Panc1 (cell line): Measurements from ENCODE around the gene UBASH3A. TPM values are rescaled to one million over a fixed set of nuclear protein-coding genes. Genes with fewer than 3 reads are reported as not detected.

ENCODE experiments used
- ATAC-seq: fragments of 200-7000 bp; cut with Tn5 transposase; 2 replicates; pipeline ENCODE4 v1.9.1; 2020; ENCODE audit warnings: mild to moderate bottlenecking, moderate library complexity
- BruUV-seq: library from RNA; stranded (reverse); fragments of 400-500 nt; replicated peaks from 2 replicates; lab custom pipeline; 2021; lab: Mats Ljungman, UMichigan
- CTCF ChIA-PET: fragments of 300-600 bp; sonication (Branson Sonifier 250); formaldehyde crosslinking; loops from one replicate; lab custom pipeline; 2022; ENCODE audit warnings: antibody characterized with exemption; lab: Charles Lee
- POLR2A ChIA-PET: fragments of 300-600 bp; sonication (Branson Sonifier 250); formaldehyde crosslinking; loops from one replicate; lab custom pipeline; 2022; ENCODE audit warnings: antibody characterized with exemption; lab: Charles Lee
- DNase-seq: peaks from one replicate; pipeline ENCODE4 v3.0.0-alpha.2; 2010; ENCODE audit warnings: low read depth, low spot score
- H3K27ac ChIP-seq: 2 replicates; pipeline ENCODE4 v1.5.1; 2011; ENCODE audit warnings: mild to moderate bottlenecking, low read length, inconsistent platforms
- H3K27me3 ChIP-seq: fragments of 200-500 bp; sonication (Bioruptor generic); 2 replicates; pipeline ENCODE4 v1.6.0; 2014; ENCODE audit warnings: low read length, inconsistent platforms; ENCODE audit not compliant: control insufficient read depth, insufficient read depth
- H3K36me3 ChIP-seq: fragments of 200-500 bp; sonication (Bioruptor generic); 2 replicates; pipeline ENCODE4 v1.5.1; 2014; ENCODE audit warnings: inconsistent platforms, mild to moderate bottlenecking, low read length, moderate library complexity; ENCODE audit not compliant: control insufficient read depth, insufficient read depth
- H3K4me1 ChIP-seq: 2 replicates; pipeline ENCODE4 v1.5.1; 2011; ENCODE audit warnings: inconsistent platforms, mild to moderate bottlenecking, low read length, moderate library complexity; ENCODE audit not compliant: control insufficient read depth, insufficient read depth
- H3K4me3 ChIP-seq, 2 experiments: 2 replicates each; pipeline ENCODE4 v1.5.1; 2011 to 2012; ENCODE audit warnings: low read depth in 2 of 2, low read length in 2 of 2, mild to moderate bottlenecking in 2 of 2, inconsistent platforms in 1 of 2, moderate library complexity in 1 of 2
- H3K9me3 ChIP-seq: fragments of 200-500 bp; sonication (Bioruptor generic); 2 replicates; pipeline ENCODE4 v1.5.1; 2014; ENCODE audit warnings: low read depth, mild to moderate bottlenecking, inconsistent platforms, low read length, moderate library complexity; ENCODE audit not compliant: control insufficient read depth, insufficient read depth
- CTCF ChIP-seq: fragments of 450-650 bp; IDR thresholded peaks from 2 replicates; pipeline ENCODE4 v1.5.1; 2017; ENCODE audit warnings: mild to moderate bottlenecking
- POLR2AphosphoS5 ChIP-seq: IDR thresholded peaks from 2 replicates; pipeline ENCODE4 v1.6.1; 2012; ENCODE audit warnings: mild to moderate bottlenecking, low read depth, low read length, moderate library complexity
- REST ChIP-seq, 2 experiments: IDR thresholded peaks; 2 replicates each; pipeline ENCODE4 v1.6.1; 2011 to 2012; ENCODE audit warnings: low read depth in 2 of 2, control low read depth in 1 of 2, low read length in 1 of 2, mild to moderate bottlenecking in 1 of 2, moderate library complexity in 1 of 2; ENCODE audit not compliant: insufficient read depth in 1 of 2
- SIN3A ChIP-seq: IDR thresholded peaks from 2 replicates; pipeline ENCODE4 v1.6.1; 2012; ENCODE audit warnings: low read depth, mild to moderate bottlenecking, low read length, moderate library complexity, borderline replicate concordance; ENCODE audit not compliant: insufficient read depth
- TCF7L2 ChIP-seq: IDR thresholded peaks from 2 replicates; pipeline ENCODE4 v1.6.1; 2011; ENCODE audit warnings: mild to moderate bottlenecking, low read depth, low read length, inconsistent platforms
- in situ Hi-C: cut with HindIII; loops from 2 replicates; pipeline ENCODE4 v1.10.0; 2016; ENCODE audit warnings: low sequenced_read_pairs, low pct_unique_long_range_greater_than_20kb
- intact Hi-C: fragments of 100-400 bp; cut with micrococcal nuclease; formaldehyde crosslinking; loops from one replicate; pipeline ENCODE4 v1.10.0; 2022; ENCODE audit not compliant: unreplicated experiment
- total RNA-seq: library from RNA; stranded (reverse); gene quantifications from one replicate; pipeline ENCODE4 v1.2.1, GENCODE V29; 2021; ENCODE audit not compliant: unreplicated experiment

Gene UBASH3A
- total RNA-seq, 1 experiment from 2014 or later = 0.33 TPM

- CTCF ChIA-PET = interaction anchor here (0.8 to 1.3 kb wide), 6 partner anchors 17 to 236 kb away, joined by 3 to 5 read pairs (median 4); partner anchors contain the start of gene TFF2
- Histone ChIP-seq H3K4me1 (no peaks in the 10 kb centered on the region), H3K4me3 (no peak overlapping the region), H3K27me3 (no peaks in the 10 kb centered on the region), H3K36me3 (no peaks in the 10 kb centered on the region), H3K27ac (no peak overlapping the region), H3K9me3 (no peaks in the 10 kb centered on the region)
- in situ Hi-C loops = no loop called here
- DNase-seq (peak; percentile 28), ATAC-seq (peak; percentile 85)
- no TSS peak for BruUV-seq
- POLR2A ChIA-PET = no interaction called here
- intact Hi-C loops = loop anchor here (10.0 kb wide), 1 partner anchor 237 kb away; no protein-coding TSS in a partner anchor
- TF ChIP-seq CTCF (peak; percentile 82), SIN3A (no peak)
Measured at GRCh38 chr21:42381347-42381984, 22.2 kb upstream of the UBASH3A start.

GRCh38 chr21:42382915-42383314, 20.8 kb upstream of the UBASH3A start:
- Histone ChIP-seq H3K36me3 (no peaks in the 10 kb centered on the region), H3K9me3 (no peaks in the 10 kb centered on the region), H3K4me3 (no peak overlapping the region), H3K4me1 (no peaks in the 10 kb centered on the region), H3K27ac (no peak overlapping the region), H3K27me3 (no peaks in the 10 kb centered on the region)
- ATAC-seq (no peak), DNase-seq (no peak)
- no peak for TF ChIP-seq SIN3A
- TF ChIP-seq CTCF = no peak
- no peak for TF ChIP-seq POLR2AphosphoS5
- no peak for TF ChIP-seq REST (IDR thresholded peaks at IDR 0.05; ENCODE audit: insufficient read depth in 1 of 2, low read depth in 2 of 2, low read length in 1 of 2)
- no peak for TF ChIP-seq TCF7L2
- intact Hi-C loops = loop anchor here (10.0 kb wide), 1 partner anchor 238 kb away; no protein-coding TSS in a partner anchor
- BruUV-seq = no TSS peak
- in situ Hi-C loops = no loop called here
- ChIA-PET CTCF (no interaction called here), POLR2A (no interaction called here)
